Pons (tissue), 1 donor: Measurements from ENCODE around the gene SAP30L.

Experiments
- DNase-seq: peaks from one replicate; pipeline ENCODE4 v3.0.0-alpha.2; 2016; ENCODE audit warnings: low spot score

SAP30L gene

DNA sequence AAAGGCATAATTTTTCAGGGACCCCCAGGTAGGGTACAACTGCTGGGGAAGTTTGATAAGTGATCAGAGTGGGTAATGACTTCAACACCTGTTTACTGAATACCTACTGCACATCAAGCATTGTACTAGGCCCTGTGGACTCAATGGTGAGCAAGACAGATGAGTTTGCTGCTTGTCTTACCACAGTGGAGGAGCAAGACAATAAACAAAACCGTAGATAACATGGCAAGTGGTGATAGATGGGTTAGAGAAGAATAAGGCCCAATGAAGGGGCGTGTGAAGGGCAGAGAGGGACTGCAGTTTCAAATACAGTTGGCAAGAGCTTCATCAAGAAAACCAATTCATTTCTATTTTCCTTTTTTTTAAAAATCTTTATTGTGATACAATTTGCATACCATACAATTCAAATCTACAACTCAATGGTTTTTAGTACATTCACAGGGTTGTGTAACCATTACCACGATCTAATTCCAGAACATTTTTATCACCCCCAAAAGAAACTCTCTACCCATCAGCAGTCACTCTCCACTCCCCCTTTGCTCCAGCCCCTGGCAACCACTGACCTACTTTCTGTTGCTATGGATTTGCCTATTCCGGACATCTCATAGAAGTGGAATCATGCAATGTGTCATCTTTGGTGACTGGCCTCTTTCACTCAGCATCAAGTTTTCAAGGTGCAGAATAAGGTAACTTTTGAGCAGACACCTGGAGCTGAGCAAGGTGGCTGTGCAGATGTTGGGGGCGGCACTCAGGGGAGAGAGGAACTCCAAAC is 64.2 kb downstream of the SAP30L start:
- no peak for DNase-seq
